ENCODE results near the gene GDAP2. TPM values are rescaled to one million over a fixed set of nuclear protein-coding genes. Genes with fewer than 3 reads are reported as not detected.
A peak's percentile ranks its signal among the peaks of the same experiment; 100 is the strongest.

Gene GDAP2
- total RNA-seq, 1 experiment from 2014 or later, result 24.4 TPM

DNA sequence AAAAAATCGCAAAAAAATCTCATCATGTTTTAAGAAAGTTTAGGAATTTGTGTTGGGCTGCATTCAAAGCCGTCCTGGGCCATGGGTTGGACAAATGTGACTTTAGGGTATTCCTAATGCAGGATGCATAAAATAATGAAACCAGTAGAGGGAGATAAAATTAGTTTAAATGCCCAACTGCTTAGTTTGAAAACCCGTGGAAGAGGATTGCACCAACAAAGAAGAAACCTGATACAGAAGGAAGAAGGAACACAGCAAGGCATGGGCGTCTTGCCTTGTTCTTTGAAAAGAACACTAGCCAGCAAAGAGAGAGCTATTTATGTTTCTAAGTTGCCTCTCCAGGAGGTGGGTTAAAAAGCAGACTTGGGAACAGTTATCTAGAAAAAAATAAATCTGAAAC, 38.1 kb upstream of the GDAP2 start:
- no peak overlapping the region for H2AK5ac ChIP-seq (ENCODE audit: insufficient read length, low read length)
- H3K27me3 ChIP-seq (ENCODE audit: insufficient read depth, low read length), result no peaks in the 10 kb centered on the region
- WGBS (ENCODE audit: extremely low coverage, insufficient read length, low lambda C conversion rate), result no CpG with 5 or more reads among the region's 4 CpGs
- H3K9me3 ChIP-seq (ENCODE audit: control insufficient read depth, low read depth, low read length), result no peaks in the 10 kb centered on the region
- H3K79me2 ChIP-seq (ENCODE audit: insufficient read depth, low read length), result no peaks in the 10 kb centered on the region
- no peaks in the 10 kb centered on the region for H3K9me3 Mint-ChIP-seq
- no peaks in the 10 kb centered on the region for H3K4me1 ChIP-seq (ENCODE audit: insufficient read depth, low read length)
- no peak overlapping the region for H3K14ac ChIP-seq (ENCODE audit: insufficient read depth, low read length)
- H3K27me3 Mint-ChIP-seq (ENCODE audit: low read depth), result no peaks in the 10 kb centered on the region
- no peak overlapping the region for H4K5ac ChIP-seq (ENCODE audit: insufficient read length, low read depth, low read length)
- no peak overlapping the region for H3K27ac ChIP-seq (ENCODE audit: insufficient read length, low read depth, low read length)
- no peak overlapping the region for H2BK15ac ChIP-seq (ENCODE audit: low read depth, low read length)
- H2BK12ac ChIP-seq (ENCODE audit: insufficient read length, low read depth, low read length), result no peak overlapping the region
- H3T11ph ChIP-seq (ENCODE audit: low read length), result no peak overlapping the region
- no peak overlapping the region for H4K91ac ChIP-seq (ENCODE audit: insufficient read length, low read depth, low read length)
- H3K4me1 Mint-ChIP-seq, result peaks cover 13 to 17% of the 10 kb centered on the region in 2 experiments
- peak overlapping the region in 2 of 3 experiments; percentile 24 to 65; a peak in 5 of 7 replicates for H3K27ac Mint-ChIP-seq
- no peak overlapping the region for H3K18ac ChIP-seq (ENCODE audit: insufficient read length, low read depth, low read length)
- no peak overlapping the region for H3K9ac ChIP-seq (ENCODE audit: extremely low read depth, insufficient read length, low read length)
- H4K8ac ChIP-seq (replicated peaks; ENCODE audit: insufficient read length, low read depth, low read length), result no peak overlapping the region
- H2AFZ ChIP-seq (ENCODE audit: low read length), result no peak overlapping the region
- H3K4me3 Mint-ChIP-seq, result no peak overlapping the region
- TF ChIP-seq, protein P1, sequence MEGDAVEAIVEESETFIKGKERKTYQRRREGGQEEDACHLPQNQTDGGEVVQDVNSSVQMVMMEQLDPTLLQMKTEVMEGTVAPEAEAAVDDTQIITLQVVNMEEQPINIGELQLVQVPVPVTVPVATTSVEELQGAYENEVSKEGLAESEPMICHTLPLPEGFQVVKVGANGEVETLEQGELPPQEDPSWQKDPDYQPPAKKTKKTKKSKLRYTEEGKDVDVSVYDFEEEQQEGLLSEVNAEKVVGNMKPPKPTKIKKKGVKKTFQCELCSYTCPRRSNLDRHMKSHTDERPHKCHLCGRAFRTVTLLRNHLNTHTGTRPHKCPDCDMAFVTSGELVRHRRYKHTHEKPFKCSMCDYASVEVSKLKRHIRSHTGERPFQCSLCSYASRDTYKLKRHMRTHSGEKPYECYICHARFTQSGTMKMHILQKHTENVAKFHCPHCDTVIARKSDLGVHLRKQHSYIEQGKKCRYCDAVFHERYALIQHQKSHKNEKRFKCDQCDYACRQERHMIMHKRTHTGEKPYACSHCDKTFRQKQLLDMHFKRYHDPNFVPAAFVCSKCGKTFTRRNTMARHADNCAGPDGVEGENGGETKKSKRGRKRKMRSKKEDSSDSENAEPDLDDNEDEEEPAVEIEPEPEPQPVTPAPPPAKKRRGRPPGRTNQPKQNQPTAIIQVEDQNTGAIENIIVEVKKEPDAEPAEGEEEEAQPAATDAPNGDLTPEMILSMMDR (conservative IDR thresholded peaks at IDR 0.05), result peak; percentile 41; the same call in 2 of the 3 replicates
- H3K4ac ChIP-seq (ENCODE audit: low read depth, low read length), result no peak overlapping the region
- no peak overlapping the region for H2BK20ac ChIP-seq (ENCODE audit: low read depth, low read length, poor library complexity, severe bottlenecking)
- H2BK120ac ChIP-seq (ENCODE audit: low read depth, low read length, poor library complexity, severe bottlenecking), result no peak overlapping the region
- H3K23me2 ChIP-seq (ENCODE audit: insufficient read length, low read depth, low read length, poor library complexity, severe bottlenecking), result peaks cover 3% of the 10 kb centered on the region
- no peak overlapping the region for H3K23ac ChIP-seq (ENCODE audit: insufficient read length, low read depth, low read length)
- no peak overlapping the region for H3K56ac ChIP-seq (ENCODE audit: insufficient read length, low read depth, low read length)
- H4K20me1 ChIP-seq (ENCODE audit: control insufficient read depth, insufficient read depth, insufficient read length), result no peaks in the 10 kb centered on the region
- no peaks in the 10 kb centered on the region for H3K79me1 ChIP-seq (ENCODE audit: insufficient read depth, low read depth, low read length, poor library complexity, severe bottlenecking)
- H2BK5ac ChIP-seq (ENCODE audit: insufficient read length, low read length), result no peak overlapping the region
- no peak for DNase-seq
- H3K4me2 ChIP-seq (ENCODE audit: insufficient read depth, insufficient read length, low read length), result no peak overlapping the region
- H3K36me3 Mint-ChIP-seq (ENCODE audit: insufficient read depth in 1 of 3, low read depth in 3 of 3), result no peaks in the 10 kb centered on the region; a peak in 1 of 7 replicates

Data from H9 (cell line).